Measurements from ENCODE around the gene SLC1A5.

The SLC1A5 gene

DNA sequence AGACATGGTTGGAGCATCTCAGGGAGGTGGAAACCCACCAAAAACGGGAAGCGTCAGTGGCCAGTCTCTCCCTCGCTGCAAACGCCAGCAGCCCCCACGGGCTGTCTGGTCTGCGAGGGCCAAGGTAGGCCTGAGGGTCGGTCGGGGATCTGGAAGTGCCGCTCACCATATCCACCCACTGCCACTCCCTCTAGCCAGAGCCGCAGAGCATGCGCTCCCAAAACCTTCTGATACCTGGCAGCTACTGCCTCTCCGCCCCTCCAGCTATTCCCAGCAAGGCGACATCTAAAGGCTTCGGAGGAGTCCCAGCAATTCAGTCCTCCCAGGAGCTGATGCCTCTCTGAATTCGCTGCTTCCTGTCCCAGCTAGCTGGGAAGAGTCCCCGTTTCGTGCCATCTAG lies 46.9 kb downstream of the SLC1A5 start:
- no peak for DNase-seq

DNA sequence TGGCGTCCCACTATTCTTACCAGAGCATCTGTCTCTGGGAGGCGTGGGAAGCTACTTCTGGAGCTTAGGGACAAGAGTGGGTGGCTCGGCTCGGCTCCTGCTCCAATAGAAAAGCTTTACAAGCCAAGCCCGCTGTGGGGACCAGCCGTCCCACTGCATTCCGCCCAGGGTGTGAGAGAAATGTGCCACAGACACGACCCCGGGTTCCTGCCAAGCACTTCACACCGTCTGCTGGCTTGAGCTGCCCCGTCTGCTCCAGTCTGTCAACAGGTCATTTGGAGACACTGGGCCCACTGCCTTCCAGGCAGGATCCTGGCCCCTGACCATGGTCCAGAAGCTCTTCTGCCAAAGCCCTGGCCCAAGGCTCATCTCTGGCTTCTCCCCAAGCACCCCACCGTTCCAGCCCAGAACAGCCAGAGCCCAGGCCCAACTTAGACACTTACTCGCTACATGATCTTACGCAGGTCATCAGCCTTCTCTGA lies 49.1 kb downstream of the SLC1A5 start:
- DNase-seq: no peak

DNA sequence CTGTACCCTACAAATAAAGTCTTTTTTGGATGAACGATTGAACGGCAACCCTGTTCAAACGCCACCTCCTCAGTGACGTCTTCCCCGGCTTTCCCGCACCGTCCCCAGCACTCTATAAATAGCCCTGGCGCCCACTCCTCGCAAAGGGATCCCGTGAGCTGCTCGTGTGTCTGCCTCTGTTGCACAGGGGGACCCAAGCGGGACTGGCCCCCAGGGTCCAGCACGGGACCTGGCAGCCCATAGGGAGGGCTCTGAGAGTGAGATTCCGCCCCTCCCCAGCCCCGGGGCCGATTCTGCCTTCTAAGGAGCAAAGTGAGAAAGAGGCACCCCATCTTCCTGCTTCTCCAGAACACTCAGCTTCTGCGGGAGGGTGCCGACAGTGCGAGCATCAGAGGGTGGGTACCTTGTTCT lies 50.6 kb downstream of the SLC1A5 start:
- no peak for DNase-seq

DNA sequence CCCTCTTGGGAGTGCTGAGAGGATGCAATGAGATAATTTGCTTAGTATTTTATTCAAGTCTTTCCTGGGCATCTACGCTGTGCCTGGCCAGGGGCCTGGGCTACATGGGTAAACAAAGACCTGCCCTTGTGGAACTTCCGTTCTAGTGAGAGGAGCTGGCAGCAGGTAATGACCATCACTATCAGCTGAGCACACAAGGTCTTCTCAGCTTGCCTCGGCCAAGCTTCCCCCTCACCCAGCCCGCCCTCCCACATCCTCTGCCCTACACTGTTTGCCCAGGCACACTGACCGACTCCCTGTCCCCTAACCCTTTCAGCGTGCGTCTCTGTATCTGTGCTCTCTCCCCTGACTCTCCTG lies 51.1 kb downstream of the SLC1A5 start:
- DNase-seq: no peak

DNA sequence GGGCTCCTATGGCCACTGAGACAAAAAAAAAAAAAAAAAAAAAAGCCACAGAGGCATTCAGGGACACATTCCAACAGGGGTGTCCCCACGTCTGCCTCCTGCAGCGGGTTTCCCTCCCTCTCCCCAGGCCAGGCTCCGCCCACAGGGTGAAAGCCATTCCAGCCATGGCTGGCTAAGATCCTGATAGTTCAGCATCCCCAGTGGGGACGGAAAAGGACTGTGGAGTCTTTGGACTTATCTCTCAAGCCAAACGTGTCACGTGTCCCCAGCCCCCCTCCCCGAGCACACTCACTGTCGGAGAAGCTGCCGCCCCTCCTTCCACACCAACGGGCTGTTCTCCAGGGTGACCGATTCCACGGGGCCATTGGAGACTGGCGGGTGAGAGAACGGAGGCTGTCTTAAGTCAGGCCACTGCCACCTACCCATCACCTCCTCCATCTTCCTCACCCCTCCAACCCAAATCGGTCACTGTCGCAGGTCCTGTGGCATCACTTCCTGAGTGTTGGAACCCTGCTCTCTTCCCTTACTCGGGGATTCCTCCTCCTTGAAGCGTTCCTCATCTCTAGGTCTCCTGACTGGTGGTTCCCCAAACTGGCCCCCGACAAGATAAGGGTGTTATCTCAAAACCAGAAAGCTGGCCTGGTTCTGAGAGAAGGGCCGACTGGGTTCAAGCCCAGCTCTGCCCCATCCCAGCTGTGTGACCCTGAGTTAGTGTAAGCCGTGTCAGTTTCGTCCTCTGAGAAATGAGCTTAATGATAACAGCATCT lies 51.7 kb downstream of the SLC1A5 start:
- DNase-seq: no peak

DNA sequence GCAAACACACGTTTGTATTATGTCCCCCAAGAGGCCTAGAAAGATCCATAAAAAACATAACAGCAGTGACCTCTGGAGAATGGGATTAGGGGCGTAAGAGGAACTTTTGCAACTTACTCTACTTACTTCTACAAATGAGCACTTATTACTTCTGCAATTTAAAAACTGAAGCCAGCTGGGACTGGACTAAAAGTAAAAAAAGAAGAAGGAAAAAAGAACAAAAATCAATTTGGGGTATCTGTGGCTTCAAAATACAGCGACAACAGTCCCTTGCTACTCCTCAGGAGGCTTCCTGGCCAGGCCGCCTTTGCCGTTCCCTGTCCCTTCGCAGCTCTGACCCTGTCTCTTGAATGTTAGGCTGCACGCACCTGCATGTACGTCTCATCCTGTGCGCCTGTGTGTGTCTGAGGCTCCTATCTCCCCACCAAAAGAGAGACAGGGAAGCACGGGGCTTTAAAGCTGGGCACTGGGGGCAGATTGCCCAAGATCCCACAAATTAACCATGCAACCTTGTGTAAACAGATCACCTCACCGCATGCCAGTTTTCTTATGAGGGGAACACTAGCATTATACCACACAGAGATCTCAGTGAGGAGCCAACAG lies 54.6 kb downstream of the SLC1A5 start:
- DNase-seq: no peak

DNA sequence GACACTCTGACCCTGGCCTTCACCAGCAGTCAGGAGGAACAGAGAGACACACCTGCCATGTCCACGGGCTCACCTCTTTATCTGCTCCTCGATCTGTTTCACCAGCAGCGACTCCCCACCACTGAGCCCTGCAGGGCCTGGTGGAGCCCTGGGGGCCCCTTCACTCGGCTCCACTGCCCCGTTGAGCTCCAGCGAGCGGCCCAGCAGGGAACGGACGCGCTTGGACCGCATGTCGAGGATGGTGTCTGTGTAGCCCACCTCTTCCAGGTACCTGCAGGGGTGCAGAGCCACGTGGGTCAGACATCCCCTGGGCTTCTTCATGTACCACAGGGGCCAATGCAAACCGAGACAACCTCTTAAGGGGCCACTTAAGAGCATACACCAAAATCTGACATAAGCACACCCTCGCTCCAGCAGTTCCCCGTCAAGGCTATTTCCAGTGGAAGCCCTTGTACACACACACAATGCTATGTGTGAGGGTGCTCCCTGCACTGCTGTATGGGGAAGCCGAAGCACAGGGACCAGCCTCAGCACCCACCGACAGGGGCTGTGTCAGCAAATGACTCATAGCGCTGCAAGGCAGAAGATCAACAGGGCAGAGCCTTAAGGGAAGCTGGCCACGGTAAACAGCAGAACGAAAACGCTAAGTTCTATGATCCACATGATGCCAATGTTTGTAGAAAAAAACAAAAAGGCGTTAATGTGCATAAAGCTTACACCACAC lies 55.3 kb downstream of the SLC1A5 start:
- no peak for DNase-seq

DNA sequence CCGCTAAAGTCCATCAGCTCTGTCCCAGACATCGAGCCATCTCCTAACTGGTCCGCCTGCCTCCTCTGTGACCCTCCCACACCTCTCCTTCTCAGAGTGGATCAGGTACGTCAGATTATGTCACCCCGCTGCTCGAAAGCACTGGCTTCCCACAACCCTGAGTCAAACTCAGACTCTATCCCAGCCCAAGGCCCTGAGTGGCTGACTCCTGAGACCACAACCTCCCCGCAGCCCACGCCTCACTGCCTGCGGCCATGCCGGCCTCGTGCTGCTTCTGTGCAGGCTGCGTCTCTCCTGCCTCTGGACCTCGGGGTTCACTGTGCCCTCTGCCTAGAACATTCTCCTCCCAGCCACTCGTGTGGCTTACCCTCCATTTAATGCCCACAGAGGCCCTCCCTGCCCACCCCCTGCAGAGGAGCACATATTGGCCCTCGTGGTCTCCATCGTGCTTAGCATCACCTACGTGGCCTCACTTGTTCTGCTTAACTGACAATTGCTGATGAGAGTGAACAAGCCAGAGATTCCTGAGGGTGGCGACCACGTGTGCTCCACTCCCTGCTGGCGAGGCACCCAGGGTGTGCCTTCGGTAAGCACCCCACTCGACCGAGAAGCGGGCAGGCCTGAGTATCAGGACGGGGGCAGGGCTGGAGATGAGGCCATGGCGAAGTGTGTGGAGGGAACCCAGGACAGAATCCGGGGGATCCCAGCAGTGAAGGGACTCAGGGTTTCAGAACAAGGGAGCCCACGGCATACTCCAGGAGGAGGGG lies 56.0 kb downstream of the SLC1A5 start:
- DNase-seq: no peak

DNA sequence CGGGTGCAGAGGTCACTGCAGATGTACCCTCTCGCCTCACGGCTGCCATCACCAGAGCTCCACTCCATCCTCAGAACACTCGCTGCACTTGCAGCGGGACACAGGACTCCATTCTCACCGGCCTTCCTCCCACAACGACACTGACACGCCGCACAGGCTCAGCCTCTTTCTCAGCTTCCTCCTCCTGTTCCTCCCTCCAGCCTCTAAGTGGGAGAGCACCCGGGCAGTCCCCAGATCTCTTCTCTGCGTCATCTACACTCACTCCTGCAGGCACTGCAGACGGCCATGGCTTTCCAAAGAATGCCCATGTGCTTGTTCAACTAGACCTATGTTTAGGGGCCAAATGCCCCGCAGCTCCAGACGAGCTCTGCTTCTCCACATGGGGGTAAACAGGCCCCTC lies 56.8 kb downstream of the SLC1A5 start:
- DNase-seq: no peak

DNA sequence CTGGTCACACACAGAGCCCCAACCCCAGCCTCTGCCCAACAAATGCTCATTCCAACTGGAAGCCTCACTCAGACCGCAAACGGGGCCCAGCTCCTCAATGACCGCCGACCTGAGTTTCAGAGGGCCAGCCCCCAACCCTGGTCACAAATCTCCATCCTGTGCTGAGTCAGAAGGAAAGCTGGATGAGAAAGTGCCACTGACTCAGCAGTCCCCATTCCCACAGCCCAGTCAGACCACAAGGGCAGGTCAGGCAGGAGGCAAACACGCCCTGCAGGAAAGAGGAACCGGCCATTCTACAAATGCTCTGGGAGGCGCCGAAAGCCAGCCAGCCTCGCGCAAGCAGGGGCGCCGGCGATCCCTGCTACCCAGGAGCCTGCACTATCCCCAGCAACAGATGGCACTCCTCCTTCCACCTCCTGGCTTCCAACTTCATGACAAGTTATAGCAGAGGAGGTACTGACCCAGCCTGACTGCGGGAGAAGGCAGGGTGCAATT lies 57.3 kb downstream of the SLC1A5 start:
- DNase-seq: no peak

DNA sequence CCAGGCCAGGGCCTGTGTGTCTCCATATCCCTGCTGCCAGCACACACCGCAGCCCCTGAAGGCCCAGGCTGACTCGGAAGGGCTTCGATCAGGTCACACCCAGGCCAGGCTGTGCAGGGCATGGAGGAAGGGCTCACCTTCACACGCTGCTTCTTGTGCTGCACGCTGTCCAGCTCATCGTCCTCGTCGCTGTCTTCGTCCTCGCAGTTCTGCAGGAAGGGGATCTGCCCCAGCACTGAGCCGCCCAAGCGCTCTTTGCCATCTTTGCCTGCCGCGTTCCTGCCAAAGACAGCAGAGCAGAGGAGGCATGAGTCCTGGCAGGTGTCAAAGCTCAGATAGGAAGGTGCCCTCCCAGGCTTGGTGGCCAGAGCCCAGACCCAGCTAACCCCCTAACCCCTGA lies 57.8 kb downstream of the SLC1A5 start:
- no peak for DNase-seq

DNA sequence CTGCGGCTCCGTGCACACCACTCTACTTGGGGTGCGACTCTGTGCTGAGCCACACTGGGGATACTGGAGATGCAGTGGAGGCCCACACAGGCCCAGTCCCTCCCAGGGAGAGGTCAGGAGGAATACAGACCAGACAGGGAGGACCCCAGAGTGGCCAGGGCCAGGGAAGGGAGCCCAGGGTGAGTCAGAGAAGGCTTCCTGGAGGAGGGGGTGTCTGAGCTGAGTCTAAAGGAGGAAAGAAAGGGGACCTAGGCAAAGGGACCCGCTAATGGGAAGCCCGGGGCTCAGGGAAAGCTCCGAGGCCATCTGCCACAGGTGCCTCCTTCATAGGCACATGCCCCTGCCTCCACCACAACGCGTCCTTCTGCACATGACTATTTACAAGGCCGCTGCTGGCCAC lies 58.2 kb downstream of the SLC1A5 start:
- DNase-seq: no peak

DNA sequence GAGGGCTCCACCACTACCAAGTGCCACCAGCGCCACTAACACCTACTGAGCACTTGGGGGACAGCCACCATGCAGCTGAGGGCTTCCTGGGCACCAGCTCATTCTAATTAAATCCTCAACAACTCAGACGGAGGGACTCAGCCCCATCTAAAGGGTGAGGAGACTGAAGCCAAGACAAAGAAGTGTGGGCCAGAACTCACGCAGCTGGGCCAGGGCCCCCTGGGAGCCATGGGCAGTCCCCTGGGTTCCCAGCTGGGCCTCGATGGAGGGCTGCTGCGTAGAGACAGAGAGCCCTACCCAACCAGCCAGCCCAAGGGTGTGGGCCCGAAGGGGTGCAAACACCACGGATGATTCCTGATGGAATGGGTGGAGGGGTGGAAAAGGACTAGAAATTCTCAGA lies 58.7 kb downstream of the SLC1A5 start:
- DNase-seq: no peak

DNA sequence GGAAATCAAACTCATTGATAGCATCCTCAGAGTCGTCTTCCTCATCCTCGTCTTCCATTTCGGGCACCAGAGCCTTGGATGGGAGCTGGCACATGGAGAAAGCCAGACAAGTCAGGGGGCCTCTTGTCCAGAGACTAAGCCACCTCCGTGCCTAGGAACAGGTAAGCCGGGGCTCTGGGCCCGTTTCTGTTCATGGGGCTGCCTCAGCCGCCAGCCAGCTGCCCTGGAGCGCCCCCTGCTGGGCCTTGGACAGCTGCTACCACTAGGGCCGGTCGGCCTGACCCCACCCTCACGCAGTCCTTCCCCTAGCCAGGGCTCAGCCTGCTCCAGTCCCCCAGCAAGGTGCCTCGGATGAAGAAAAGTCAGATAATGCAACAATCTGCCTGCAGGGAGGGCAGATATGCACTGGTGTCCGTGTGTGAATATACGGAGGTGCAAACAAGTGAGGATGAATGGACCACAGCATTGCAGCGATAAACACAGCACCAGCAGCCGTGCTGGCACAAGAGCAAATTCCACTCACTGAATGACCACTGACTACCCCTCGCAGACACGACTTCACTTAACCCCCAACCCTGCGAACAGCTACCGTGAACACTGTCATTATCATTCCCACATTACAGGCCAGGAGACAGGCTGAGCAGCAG lies 59.6 kb downstream of the SLC1A5 start:
- DNase-seq: peak; percentile 34

DNA sequence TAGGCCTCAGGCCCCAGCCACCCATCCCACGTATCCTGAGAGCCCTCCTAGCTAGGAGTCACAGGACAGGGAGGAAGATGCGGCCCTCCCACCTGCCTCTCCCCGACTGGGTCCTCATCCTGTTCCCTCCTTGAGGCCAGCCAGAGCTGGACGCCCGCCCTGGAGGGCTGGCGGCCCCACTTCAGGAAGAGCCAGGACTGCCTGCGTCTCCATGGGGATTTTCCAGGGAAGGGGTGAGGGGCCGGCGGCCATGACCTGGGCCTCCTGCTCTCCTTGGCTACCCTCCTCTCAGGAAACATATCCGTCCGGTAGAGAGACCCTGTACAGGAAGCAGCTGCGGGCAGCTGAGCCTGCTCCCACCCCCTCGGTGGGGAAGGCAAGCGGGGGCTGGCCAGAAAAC lies 60.2 kb downstream of the SLC1A5 start:
- no peak for DNase-seq

DNA sequence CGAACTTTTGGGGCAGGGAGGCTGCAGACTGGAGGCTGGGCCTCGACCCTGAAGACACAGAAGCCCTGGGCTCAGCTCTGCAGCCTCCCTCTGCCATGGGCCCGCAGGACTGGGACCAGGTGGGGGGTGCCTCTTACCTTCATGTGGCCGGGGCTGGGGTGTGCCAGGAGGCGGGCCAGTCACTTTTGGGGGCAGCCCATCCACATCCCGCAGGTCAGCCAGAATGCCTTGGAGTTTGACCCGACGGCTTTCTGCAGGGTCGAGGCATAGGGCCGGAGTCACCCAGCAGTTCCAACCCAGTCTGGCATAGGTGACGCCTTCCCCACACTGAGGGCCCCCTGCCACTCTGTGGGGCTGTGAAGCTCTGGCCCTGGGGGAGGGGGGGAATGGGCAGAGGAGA lies 60.6 kb downstream of the SLC1A5 start:
- DNase-seq: no peak

DNA sequence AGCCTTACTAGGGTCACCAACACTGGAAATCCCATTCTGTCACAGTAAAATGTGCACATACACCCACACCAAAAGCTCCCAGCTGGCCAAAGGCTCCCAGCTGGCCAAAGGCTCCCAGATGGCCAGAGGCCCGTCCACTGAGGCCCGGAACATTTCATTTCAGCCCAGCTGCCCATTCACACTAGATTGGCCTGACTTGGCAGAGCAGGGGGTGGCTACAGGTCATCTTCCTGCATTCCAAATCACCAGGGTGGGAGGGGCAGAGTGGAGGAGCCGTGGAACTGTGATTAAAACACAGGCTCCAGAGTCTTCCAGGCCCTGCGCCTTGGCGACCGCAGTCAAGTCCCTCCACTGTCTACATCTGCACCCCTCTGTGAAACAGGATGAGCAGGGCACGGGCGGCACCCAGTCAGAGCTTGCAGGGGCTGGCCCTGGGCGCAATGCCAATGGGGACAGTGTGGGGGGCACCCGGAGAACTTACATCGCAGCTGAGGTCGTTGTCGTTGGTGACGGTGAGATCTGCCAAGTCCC lies 61.4 kb downstream of the SLC1A5 start:
- DNase-seq: no peak

DNA sequence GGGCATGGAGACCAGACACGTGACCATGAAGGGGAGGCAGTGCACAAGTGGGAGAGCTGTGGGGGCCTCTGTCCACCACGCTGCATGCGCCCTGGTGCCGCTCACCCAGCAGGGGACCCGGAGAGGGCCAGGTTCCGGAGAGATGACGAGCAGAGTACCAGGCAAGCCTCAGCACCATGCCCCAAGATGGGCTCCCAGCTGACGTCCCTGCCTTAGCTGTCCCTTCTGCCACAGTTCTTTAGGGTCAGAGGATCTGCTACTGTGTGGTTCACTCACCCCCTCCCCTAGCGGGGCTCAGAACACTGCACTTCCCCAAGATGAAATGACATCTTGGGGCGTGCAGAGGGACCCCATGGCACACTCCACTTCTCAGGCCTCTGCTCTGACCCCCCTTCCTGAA lies 61.8 kb downstream of the SLC1A5 start:
- no peak for DNase-seq

DNA sequence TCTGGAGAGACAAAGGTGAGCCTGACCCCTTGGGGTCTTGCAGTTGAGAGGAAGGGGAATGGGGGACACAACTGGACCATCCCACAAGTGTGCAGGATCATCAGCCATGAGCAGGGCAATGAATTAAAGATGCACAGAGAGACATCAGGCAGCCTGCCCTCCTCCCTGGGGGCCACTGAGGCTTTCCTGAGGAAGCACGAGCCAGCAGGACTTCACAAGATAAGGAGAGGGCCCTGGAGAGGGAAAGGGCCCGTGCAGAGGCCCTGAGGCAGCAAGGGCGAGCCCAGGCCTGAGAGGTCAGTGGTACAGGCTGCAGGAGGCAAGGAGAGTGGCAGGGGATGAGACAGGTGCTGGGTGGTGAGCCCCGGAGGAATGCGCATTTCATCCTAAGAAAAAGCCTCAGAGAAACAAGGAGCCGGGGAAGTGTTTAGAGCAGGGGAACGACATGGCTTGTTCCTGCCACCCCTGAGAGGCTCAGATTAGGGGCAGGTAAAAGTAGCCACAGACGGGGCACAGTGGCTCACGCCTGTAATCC lies 62.5 kb downstream of the SLC1A5 start:
- no peak for DNase-seq

DNA sequence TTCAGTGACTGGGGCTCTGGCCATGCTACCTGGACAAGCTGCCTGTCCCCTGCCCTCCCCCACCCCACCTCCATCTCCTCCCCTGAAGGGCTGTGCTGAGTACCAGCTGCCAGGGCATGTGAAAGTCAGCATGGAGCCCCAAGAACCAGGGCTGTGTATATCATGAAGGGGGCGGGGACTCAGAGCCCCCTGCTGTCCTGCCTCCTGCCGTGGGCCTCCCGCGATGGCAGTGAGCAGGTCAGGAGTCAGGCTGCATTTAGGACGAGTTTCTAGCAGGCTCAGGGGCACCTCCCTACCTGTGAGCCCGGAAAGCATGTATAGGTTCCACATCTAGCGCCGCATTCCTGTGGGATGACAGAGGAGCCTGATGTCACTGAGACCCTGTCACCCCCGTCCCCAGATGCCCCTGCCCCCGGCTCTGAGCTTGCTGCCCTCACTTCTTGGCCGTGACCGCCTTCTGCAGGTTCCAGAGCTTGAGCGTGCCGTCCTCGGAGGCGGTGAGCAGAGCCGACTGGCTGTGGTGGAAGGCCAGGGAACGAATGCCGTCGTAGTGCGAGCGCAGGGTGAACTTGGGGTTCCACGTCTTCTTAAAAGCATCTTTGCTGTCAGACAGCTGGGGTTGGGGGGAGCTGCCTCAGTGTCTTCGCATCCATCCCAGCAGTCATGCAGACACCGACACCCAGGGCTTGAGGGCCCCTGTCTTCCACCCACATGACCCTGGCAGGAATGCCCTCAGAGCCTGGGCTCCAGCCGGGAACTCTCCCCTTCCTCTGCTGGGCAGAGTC lies 63.2 kb downstream of the SLC1A5 start:
- no peak for DNase-seq

All from NK-92 treated with Interleukin-12 subunit alpha and Interleukin-12 subunit beta, amount 100 ng/mL, for 24 hours (cell line).